HT1080 (cell line): ENCODE data around the gene SMARCB1. TPM values are rescaled to one million over a fixed set of nuclear protein-coding genes. Genes with fewer than 3 reads are reported as not detected.

Experiments used
- DNase-seq: peaks from one replicate; pipeline ENCODE4 v3.0.0-alpha.2; 2015; ENCODE audit warnings: low read depth
- total RNA-seq: library from RNA; depleted of rRNA; stranded (reverse); fragments of >200 nt; shearing (Covaris generic); gene quantifications from 2 replicates; pipeline ENCODE4 v1.2.3, GENCODE V29; 2014

SMARCB1 gene
- total RNA-seq, 1 experiment from 2014 or later, result 107 TPM

GRCh38 chr22:23760056-23760455, 26.7 kb upstream of the SMARCB1 start:
- DNase-seq, result no peak

- peak; percentile 30 for DNase-seq
Observed at GRCh38 chr22:23762842-23763578, 23.8 kb upstream of the SMARCB1 start, which contains the start of gene C22orf15. Gene C22orf15, plus strand, starts transcription at chr22:23762990. Its CDS starts 317 bp downstream, at chr22:23763307.

GRCh38 chr22:23763579-23763945, 23.2 kb upstream of the SMARCB1 start:
- DNase-seq, result no peak

DNA sequence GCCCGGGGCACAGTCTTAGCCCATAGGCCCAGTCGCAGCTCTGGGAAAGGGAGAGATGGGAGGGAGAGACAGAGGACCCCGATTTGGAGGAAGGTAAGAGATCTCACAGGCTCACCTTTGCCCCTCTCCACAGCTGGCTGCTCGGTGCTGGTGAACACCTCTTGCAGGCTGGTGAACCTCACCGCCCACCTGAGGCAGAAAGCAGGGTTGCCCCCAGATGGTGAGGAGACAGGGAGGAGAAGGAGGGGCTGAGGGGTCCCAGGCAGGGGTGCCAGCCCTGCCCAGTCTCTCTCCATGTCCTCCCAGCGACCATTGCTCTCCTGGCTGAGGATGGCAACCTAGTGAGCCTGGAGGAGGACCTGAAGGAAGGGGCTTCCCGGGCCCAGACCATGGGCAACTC, 22.8 kb upstream of the SMARCB1 start:
- DNase-seq, result no peak

DNA sequence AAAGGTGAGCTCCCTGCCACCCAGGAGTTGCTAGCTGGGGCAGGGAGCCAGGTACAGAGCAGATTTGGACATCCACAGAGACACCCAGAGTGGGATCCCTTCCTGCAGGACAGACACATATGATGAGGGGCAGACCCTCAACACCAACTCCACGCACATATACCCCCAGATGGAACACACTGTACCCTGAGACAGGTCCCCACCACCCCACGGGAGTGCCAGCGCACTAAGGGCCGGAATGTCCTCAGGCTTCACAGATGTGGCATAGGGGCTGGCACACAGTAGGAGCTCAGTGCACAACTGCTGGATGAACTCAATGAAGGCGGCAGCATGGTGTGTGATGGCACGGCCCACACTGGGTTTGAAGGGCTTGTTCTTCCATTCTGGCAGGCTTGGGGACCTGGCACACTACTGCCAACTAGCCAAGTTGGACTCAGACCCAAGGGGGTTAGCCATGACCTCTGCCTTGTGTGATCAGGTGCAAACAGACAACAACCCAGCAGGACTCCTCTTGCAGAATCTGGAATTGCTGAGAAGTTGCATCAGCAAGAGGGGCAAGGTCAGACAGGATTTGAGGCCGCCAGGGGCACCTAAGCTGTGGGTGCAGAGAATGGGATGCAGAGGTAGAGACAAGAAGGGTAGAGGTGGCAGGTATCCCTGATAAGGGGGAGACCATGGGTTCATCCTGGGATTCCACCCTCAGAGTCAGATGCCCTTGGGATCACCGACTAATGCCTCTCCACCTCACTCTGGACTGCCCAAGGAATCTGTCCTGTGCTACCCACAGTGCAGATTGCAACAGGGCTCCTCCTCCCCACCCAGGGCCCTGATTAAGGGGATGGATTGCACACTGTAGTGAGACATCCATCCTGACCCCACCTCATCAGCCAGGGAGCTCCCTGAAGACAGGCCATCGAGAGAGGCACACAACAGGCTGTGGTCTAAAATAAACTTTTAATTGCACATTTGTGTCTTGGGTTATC, 21.6 kb upstream of the SMARCB1 start:
- DNase-seq, result no peak

- no peak for DNase-seq
Observed at GRCh38 chr22:23767303-23767672, 19.5 kb upstream of the SMARCB1 start.

DNA sequence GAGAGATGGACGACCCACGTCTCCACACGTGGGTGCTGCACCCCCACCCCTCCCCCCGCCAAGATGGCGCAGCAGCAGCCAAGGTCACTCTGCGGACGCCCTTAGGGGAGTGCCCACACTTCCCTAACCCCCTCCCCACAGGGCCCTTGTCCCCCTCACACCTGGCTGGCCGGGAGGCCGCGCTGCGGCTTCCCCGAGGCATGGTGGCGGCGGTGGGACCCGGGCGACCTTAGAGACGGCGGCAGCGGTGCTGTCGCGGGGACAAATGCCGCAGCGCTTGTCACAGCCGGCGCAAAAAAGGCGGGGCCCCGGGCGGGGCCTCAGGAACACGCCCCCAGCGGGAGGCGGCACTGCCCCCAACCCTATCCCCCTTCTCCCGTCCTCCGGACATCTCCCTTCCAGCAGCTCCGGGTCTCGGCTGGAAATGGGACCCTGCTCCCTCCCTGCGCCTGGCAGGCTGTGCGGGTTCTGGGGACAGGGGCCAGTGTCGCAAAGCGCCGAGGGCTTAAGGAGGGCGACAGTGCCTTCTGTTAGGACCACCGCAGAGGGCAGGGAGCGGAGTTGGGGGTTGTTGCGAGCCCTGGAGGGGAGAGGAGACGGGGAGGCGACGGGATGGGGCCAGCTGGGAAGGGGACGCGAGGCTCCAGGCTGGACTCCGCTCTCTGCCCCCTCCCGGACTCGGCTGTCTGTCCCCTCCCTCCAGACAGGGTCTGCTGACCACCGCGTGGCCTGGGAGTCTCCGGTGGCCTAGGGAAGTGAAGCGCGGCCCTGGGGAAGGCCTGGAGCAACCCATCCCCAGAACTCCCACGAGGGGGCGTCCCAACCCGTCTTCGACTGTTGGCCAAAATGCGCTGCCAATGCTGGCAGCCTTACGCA, 18.9 kb upstream of the SMARCB1 start, which contains the start of gene CHCHD10:
CHCHD10 (minus strand) TSS at position 300 of the 876 bp plus-strand sequence; CDS start at position 202, 98 bp downstream.
- DNase-seq, result no peak

- DNase-seq, result no peak
Observed at GRCh38 chr22:23769321-23769965, 17.3 kb upstream of the SMARCB1 start.

DNA sequence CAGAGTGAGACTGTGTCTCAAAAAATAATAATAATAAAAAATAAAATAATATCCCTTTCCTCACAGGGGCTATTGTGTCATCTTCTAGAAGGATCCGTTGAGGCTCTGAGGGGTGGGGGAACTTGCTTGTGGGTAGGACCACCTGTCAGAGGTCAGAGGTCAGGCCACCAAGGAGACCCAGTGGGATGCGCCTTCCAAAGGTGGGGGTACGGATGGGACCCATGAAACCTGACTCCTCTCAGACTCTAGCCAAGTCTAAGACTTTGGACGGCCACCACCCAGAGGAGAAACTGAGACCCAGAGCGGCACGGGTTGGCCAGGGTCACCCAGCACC, 14.5 kb upstream of the SMARCB1 start:
- no peak for DNase-seq

- DNase-seq, result no peak
Observed at GRCh38 chr22:23772649-23773473, 13.9 kb upstream of the SMARCB1 start, which contains the start of gene MMP11. Gene MMP11, plus strand, starts transcription at chr22:23772849. Its CDS starts 22 bp downstream, at chr22:23772871.

DNA sequence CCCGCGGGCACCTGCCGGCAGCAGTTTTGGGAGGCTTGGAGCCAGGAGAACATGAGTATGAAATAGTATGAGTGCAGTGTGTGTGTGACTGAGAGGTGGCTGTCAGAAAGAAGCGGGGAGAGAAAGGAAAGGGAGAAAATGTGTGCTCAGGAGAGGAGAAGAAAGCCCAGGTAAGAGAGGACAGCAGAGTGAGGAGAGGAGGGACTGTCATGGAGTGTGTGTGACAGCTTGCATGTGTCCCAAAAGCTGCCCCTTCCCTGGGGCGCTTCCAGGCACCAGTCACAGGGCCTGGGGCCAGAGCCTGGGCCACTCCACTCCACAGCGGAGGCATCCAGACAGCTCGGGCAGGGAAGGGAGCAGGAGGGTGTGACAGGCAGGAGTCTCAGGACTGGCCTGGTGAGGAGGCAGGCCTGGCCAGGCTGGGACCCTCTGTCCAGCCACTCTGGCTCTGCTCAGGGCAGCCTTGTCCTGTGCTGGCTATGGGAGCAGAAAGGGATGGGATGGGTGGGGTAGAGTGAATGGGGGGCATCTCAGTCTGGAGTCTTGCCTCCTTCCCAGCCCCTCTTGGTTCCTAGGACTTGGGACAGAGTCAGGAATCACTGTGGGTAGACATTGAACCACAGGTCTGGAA, 13.2 kb upstream of the SMARCB1 start:
- no peak for DNase-seq

- no peak for DNase-seq
Observed at GRCh38 chr22:23774114-23774921, 12.4 kb upstream of the SMARCB1 start.

- peak; percentile 28 for DNase-seq
Observed at GRCh38 chr22:23774922-23775436, 11.8 kb upstream of the SMARCB1 start.

- no peak for DNase-seq
Observed at GRCh38 chr22:23775779-23776375, 10.9 kb upstream of the SMARCB1 start.

DNA sequence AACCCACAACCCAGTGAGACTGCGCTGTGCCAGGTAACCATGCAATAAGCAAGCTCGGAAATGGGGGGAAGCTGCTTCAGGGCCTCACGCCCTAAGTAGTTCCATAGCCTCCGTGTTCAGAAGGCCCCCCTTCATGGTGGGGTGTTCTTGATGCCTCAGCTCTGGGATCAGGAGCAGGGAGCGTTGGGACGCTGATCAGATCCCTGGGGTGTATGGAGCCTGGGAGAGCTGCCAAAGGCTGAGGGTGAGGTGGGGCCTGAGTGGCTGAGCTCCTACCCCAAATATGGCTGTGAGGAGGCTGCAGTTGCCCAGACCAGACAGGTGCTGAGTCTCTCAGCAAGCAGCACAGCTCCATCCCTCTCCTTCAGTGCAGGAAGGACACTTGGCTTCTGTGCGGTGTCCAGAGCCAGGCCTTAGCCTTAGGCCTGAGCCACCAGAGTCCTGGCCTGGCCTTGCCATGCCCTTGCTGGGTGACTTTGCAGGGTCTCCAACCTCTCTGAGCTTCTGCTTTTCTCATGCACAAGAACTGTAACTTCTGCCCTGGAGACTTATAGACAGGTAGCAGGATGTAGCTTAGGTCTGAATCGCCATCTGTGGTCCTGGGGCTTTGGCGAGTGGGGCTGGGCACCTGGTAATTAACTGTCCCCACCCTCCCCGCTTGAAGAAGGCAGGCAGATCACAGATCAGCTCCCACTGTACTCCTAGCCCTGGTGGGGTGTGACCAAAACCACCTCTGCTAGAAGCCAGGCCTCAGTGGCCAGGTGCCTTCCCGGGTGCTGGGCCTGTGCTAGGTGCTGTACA, 8.8 kb upstream of the SMARCB1 start:
- DNase-seq, result no peak

DNA sequence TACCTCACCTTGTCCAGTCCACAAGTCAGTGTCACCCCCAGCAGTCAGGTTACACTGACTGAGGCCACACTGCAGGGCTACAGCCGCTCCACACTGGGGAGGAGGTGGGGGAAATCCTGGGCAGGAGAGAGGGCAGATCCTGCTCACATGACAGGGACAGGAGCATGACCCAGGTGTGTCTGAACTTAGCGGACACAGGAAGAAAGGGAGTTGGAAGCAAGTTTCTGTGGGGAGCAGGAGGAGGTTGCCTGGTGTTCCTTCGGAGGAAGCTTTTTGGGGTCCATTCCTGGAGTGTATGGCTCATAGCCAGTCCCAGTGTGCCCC, 8.2 kb upstream of the SMARCB1 start:
- no peak for DNase-seq

- no peak for DNase-seq
Observed at GRCh38 chr22:23779083-23779482, 7.7 kb upstream of the SMARCB1 start.
